GM23248 (cell line): Measurements from ENCODE around the gene SLC4A1AP.

Experiments used
- EZH2 ChIP-seq: fragments of 200-600 bp; sonication (generic); IDR thresholded peaks from 2 replicates; pipeline ENCODE4 v1.6.1; 2018; ENCODE audit warnings: antibody characterized with exemption, mild to moderate bottlenecking; ENCODE audit not compliant: insufficient read depth, poor library complexity, severe bottlenecking
- EZH2phosphoT487 ChIP-seq: fragments of 200-600 bp; sonication (generic); IDR thresholded peaks from 2 replicates; pipeline ENCODE4 v1.6.1; 2018; ENCODE audit warnings: antibody characterized with exemption, moderate library complexity, mild to moderate bottlenecking, low read depth; ENCODE audit not compliant: insufficient read depth

DNA sequence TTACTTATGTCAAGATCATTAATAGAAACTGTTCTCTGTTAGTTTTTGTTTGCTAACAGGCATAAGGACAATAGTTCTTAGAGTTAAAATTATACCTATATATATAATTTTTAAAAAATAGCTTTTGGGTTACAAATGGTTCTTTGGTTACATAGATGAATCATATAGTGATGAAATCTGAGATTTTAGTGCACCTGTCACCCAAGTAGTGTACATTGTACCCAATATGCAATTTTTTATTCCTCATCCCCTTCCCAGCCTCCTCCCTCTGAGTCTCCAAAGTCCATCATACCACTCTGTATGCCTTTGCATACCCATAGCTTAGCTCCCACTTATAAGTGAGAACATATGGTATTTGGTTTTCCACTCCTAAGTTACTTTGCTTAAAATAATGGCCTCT lies 26.4 kb downstream of the SLC4A1AP start:
- TF ChIP-seq EZH2 (no peak), EZH2phosphoT487 (no peak)
